Neutrophil (primary cell): Measurements from ENCODE around the gene TRIM29.

Experiments used
- H3K27ac ChIP-seq: fragments of 200-600 bp; sonication (generic); 2 replicates; pipeline ENCODE4 v1.5.1; 2016; ENCODE audit warnings: mild to moderate bottlenecking, moderate library complexity
- H3K27me3 ChIP-seq: fragments of 200-600 bp; sonication (generic); 2 replicates; pipeline ENCODE4 v1.6.0; 2016; ENCODE audit warnings: mild to moderate bottlenecking
- H3K36me3 ChIP-seq: fragments of 200-600 bp; sonication (generic); 2 replicates; pipeline ENCODE4 v1.5.1; 2017
- H3K4me1 ChIP-seq, 2 experiments: fragments of 200-600 bp in 1 of 2; sonication (generic) in 1 of 2; 1 replicate in 1 of 2; 2 replicates in 1 of 2; pipeline versions ENCODE4 v1.5.1 to v1.6.1; 2013 to 2016; ENCODE audit warnings: low read depth in 1 of 2, low read length in 1 of 2, mild to moderate bottlenecking in 1 of 2, moderate library complexity in 1 of 2; ENCODE audit not compliant: control insufficient read depth in 1 of 2, insufficient read depth in 1 of 2
- H3K4me3 ChIP-seq, 2 experiments: fragments of 200-600 bp in 1 of 2; sonication (generic) in 1 of 2; 1 replicate in 1 of 2; 2 replicates in 1 of 2; pipeline ENCODE4 v1.5.1; 2013 to 2016; ENCODE audit warnings: low read depth in 1 of 2, low read length in 1 of 2, mild to moderate bottlenecking in 1 of 2, moderate library complexity in 1 of 2
- H3K9me3 ChIP-seq: fragments of 200-600 bp; sonication (generic); 2 replicates; pipeline ENCODE4 v1.5.1; 2016
- TF ChIP-seq, protein P1 (sequence below): fragments of 200-600 bp; sonication (generic); IDR thresholded peaks from 2 replicates; pipeline ENCODE4 v1.5.1; 2016; ENCODE audit warnings: antibody characterized with exemption

Gene TRIM29

DNA sequence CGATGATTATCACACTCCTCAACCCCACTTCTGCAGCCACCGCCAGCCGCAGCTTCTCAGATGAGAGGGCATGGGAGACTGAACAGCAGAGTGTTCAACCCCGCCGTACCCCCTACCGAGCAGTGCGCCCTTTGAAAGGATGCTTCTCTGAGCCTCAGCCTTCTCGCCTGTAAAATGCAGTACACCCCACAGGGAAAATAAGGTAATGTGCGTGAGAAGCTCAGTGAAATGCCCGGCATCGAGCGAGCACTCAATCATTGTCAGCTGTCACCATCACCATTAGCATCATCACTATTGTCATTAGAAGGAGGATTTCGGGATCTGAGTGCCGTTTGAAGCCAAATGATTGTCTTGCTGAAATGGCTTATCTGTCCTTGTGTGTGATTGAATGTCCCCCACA, 13.6 kb downstream of the TRIM29 start:
- Histone ChIP-seq H3K4me3 (no peak overlapping the region), H3K36me3 (no peaks in the 10 kb centered on the region), H3K27me3 (no peaks in the 10 kb centered on the region), H3K27ac (no peak overlapping the region), H3K9me3 (no peaks in the 10 kb centered on the region), H3K4me1 (no peaks in the 10 kb centered on the region)
- TF ChIP-seq, protein P1, sequence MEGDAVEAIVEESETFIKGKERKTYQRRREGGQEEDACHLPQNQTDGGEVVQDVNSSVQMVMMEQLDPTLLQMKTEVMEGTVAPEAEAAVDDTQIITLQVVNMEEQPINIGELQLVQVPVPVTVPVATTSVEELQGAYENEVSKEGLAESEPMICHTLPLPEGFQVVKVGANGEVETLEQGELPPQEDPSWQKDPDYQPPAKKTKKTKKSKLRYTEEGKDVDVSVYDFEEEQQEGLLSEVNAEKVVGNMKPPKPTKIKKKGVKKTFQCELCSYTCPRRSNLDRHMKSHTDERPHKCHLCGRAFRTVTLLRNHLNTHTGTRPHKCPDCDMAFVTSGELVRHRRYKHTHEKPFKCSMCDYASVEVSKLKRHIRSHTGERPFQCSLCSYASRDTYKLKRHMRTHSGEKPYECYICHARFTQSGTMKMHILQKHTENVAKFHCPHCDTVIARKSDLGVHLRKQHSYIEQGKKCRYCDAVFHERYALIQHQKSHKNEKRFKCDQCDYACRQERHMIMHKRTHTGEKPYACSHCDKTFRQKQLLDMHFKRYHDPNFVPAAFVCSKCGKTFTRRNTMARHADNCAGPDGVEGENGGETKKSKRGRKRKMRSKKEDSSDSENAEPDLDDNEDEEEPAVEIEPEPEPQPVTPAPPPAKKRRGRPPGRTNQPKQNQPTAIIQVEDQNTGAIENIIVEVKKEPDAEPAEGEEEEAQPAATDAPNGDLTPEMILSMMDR: no peak

DNA sequence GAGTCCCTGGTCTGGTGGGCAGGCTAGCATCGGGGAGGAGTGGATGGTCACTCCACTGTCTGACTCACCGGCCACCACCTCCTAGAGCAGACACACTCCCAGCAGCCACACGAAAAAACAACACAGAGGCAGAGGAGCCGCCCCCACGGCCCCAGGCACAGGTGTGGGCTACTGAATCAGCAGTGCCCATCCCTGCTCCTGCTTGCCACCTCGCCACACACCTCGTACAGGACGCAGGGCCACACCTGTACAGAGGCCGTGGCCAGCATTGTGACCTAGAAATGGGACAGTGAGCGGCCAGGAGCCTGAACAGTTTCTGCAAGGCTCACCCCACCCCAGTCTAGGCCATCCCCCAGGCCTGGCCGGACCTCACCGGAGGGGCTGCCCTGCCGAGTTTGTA, 14.0 kb downstream of the TRIM29 start:
- TF ChIP-seq, protein P1: no peak
- H3K9me3 ChIP-seq: no peaks in the 10 kb centered on the region
- no peak overlapping the region for H3K4me3 ChIP-seq
- no peaks in the 10 kb centered on the region for H3K27me3 ChIP-seq
- no peaks in the 10 kb centered on the region for H3K4me1 ChIP-seq
- H3K27ac ChIP-seq: no peak overlapping the region
- no peaks in the 10 kb centered on the region for H3K36me3 ChIP-seq

DNA sequence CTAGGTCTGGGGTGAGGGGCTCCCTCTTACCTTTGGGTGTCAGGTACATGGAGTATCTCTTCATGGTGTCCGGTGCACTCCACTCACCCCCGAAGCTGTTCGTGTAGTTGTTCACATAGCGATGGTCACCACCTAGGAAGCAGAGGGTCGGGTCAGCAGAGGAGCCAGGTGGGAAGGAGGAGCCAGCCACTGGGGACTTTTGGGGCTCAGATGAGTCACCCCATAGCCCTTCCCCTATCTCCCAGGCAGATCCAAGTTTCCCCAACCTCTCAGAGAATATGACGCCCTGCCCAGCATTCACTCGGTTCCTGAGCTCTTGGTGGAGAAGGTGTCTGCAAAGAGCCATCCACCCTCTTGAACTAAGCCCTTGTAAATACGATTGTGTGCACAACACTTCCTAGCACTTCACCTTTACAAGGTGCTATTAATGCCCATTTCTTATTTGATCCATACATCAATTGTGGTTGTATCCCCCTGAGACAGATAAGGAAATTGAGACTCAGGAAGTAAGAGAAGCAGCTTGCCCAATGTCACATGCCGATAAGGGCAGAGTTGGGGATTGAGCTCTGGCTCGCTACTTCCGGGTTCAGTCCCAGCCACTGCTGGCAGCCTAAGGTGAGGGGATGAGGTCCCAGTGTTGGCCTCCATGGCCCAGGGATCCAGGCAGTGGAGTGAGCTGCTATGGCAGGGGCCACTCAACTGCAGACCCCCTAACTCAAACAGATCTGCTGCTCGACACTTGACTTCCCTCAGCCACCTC, 14.8 kb downstream of the TRIM29 start:
- TF ChIP-seq, protein P1: no peak
- Histone ChIP-seq H3K27ac (no peak overlapping the region), H3K36me3 (no peaks in the 10 kb centered on the region), H3K4me1 (no peaks in the 10 kb centered on the region), H3K4me3 (no peak overlapping the region), H3K9me3 (no peaks in the 10 kb centered on the region), H3K27me3 (no peaks in the 10 kb centered on the region)

DNA sequence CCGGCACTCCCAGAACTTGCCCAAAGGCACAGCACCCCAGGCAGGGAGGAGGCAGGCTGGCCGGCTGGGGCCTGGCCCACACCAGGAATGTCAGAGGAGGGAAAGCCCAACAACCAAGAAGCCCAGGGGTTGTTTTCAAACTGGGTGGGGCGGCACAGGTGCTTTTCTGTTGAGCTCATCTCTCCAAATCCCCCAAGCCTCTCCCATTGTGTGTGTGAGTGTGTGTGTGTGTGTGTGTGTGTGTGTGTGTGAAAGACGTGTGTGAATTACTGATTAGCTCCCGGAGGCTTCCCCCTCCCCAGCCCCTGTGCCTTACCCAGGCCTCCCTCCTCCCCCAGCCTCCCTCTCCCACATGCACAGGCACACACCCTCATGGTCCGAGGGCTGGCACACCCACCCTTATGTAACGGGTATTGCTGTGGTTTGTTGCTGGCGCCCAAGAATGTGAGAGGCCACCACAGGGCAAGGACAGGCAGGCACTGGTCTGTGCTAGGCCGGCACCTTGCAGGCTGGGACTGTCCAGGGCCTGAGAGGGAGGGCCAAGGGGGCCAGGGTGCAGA, 15.9 kb downstream of the TRIM29 start:
- Histone ChIP-seq H3K36me3 (no peaks in the 10 kb centered on the region), H3K4me3 (no peak overlapping the region), H3K4me1 (no peaks in the 10 kb centered on the region), H3K27me3 (no peaks in the 10 kb centered on the region), H3K27ac (no peak overlapping the region), H3K9me3 (no peaks in the 10 kb centered on the region)
- TF ChIP-seq, protein P1: no peak

DNA sequence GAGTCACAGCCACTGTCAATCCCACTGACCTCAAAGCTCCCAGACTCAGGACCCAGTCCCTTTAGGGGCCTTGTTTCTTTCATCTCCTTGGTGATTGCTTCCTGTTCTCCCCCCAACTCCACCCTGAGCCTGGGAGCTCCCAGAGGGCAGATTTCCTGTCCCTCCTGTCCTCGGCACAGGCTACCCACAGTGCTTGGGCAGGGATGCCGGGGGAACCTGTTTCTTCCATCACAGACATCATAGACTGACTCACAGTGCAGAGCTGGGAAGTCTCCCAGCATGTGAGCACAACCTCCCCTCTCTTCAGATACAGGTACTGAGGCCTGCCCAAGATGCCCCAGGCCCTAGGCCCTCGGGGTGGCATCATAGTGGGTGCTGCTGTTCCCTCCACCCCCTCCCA, 16.6 kb downstream of the TRIM29 start:
- no peaks in the 10 kb centered on the region for H3K27me3 ChIP-seq

More for the DNA sequence above, 16.6 kb downstream of the TRIM29 start:
- no peaks in the 10 kb centered on the region for H3K36me3 ChIP-seq
- H3K4me3 ChIP-seq: no peak overlapping the region
- H3K9me3 ChIP-seq: no peaks in the 10 kb centered on the region
- H3K4me1 ChIP-seq: no peaks in the 10 kb centered on the region
- no peak overlapping the region for H3K27ac ChIP-seq
- TF ChIP-seq, protein P1: no peak
